OCI-LY7 (cell line): ENCODE data around the gene INTS6L.
A peak's percentile ranks its signal among the peaks of the same experiment; 100 is the strongest.

Source experiments
- EZH2phosphoT487 ChIP-seq: fragments of 200-600 bp; sonication (generic); IDR thresholded peaks from 2 replicates; pipeline ENCODE4 v1.6.1; 2018; ENCODE audit warnings: low read depth, borderline replicate concordance, mild to moderate bottlenecking, mixed run types, antibody characterized with exemption, low read length, moderate library complexity, mixed read lengths
- TF ChIP-seq, protein P1 (sequence below): fragments of 200-600 bp; sonication (generic); conservative IDR thresholded peaks from 2 replicates; pipeline ENCODE4 v1.5.1; 2014; ENCODE audit warnings: mild to moderate bottlenecking, antibody characterized with exemption, low read length, moderate library complexity, mixed read lengths

DNA sequence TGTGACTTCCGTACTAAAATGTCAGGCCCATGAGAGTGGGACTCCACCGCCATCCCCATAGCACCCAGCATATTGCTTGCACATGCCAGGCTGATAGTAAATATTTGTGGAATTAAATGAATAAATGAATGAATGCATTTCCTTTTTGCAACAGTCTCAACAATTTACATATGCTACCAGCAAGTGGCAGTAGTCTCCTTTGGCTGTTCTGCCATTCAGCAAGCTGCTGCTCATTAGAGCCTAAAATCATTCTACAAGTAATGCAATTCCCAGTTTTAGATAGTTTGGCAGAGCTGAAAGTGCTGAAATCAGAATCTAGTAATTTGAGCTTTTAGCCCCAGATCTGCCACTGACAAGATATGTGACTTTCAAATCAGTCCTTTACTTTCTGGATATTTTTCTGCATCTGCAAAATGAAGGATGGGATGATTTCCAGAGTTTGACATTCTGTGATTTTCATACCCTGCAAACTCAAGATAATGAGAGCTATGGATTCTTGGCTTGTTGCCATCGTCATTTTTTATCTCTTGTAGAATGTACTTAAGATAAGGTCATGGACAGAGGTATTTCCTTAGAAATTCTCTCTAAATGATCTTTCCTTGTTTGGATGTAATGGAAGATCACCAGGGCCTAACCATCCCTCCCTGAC, 35.7 kb upstream of the INTS6L start:
- TF ChIP-seq, protein P1, sequence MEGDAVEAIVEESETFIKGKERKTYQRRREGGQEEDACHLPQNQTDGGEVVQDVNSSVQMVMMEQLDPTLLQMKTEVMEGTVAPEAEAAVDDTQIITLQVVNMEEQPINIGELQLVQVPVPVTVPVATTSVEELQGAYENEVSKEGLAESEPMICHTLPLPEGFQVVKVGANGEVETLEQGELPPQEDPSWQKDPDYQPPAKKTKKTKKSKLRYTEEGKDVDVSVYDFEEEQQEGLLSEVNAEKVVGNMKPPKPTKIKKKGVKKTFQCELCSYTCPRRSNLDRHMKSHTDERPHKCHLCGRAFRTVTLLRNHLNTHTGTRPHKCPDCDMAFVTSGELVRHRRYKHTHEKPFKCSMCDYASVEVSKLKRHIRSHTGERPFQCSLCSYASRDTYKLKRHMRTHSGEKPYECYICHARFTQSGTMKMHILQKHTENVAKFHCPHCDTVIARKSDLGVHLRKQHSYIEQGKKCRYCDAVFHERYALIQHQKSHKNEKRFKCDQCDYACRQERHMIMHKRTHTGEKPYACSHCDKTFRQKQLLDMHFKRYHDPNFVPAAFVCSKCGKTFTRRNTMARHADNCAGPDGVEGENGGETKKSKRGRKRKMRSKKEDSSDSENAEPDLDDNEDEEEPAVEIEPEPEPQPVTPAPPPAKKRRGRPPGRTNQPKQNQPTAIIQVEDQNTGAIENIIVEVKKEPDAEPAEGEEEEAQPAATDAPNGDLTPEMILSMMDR = peak; percentile 76
- TF ChIP-seq EZH2phosphoT487 = no peak
